OCI-LY3 (cell line): ENCODE results near the gene LYPD4.

Experiments
- EZH2phosphoT487 ChIP-seq: fragments of 200-600 bp; shearing (Covaris generic); IDR thresholded peaks from 2 replicates; pipeline ENCODE4 v1.6.1; 2018; ENCODE audit warnings: antibody characterized with exemption, mixed run types, low read depth
- TF ChIP-seq, protein P1 (sequence below): fragments of 200-600, 300-600 bp; sonication (generic); IDR thresholded peaks from 2 replicates; pipeline ENCODE4 v1.5.1; 2014; ENCODE audit warnings: antibody characterized with exemption, low read length, low read depth

DNA sequence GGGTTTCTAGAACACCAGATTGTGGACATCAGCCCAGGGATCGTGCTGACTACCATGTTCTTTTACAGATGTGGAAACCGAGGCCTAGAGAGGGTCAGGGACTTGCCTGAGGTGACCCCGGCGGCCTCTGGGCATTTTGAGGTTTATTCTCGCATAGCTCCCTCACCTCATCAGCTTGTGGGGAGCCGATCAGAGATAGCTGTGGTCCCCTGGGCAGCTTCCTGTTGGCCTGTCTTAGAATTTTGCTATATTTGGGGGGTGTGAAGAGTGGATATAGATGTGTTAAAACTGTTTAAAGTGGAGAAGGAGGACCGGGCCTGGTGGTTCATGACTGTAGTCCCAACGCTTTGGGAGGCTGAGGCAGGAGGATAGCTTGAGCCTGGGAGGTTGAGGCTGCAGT is 45.4 kb upstream of the LYPD4 start:
- TF ChIP-seq, protein P1, sequence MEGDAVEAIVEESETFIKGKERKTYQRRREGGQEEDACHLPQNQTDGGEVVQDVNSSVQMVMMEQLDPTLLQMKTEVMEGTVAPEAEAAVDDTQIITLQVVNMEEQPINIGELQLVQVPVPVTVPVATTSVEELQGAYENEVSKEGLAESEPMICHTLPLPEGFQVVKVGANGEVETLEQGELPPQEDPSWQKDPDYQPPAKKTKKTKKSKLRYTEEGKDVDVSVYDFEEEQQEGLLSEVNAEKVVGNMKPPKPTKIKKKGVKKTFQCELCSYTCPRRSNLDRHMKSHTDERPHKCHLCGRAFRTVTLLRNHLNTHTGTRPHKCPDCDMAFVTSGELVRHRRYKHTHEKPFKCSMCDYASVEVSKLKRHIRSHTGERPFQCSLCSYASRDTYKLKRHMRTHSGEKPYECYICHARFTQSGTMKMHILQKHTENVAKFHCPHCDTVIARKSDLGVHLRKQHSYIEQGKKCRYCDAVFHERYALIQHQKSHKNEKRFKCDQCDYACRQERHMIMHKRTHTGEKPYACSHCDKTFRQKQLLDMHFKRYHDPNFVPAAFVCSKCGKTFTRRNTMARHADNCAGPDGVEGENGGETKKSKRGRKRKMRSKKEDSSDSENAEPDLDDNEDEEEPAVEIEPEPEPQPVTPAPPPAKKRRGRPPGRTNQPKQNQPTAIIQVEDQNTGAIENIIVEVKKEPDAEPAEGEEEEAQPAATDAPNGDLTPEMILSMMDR, result no peak
- no peak for TF ChIP-seq EZH2phosphoT487
